Measurements from ENCODE around the gene PACS1.

The PACS1 gene

DNA sequence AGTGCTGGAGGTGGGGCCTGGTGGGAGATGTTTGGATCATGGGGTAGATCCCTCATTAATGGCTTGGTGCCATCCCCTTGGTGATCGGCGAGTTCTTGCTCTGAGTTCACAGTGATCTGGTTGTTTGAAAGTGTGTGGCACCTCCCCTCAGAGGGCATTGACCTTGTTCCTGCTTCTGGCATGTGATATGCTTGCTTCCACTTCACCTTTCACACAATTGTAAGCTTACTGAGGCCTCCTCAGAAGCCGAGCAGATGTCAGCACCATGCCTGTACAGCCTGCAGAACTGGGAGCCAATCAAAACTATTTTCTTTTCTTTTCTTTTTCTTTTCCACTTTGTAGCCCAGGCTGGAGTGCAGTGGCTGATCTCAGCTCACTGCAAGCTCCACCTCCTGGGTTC is 32.7 kb upstream of the PACS1 start:
- DNase-seq (ENCODE audit: insufficient read length, low spot score) (no peak), FAIRE-seq (no peak)
- no peak for TF ChIP-seq PAX5 (IDR thresholded peaks at IDR 0.05; ENCODE audit: insufficient read depth, low read length, severe bottlenecking)
- TF ChIP-seq POU2F2 (IDR thresholded peaks at IDR 0.05; ENCODE audit: low read depth, low read length) = no peak
- TF ChIP-seq TAF1 (IDR thresholded peaks at IDR 0.05; ENCODE audit: low read depth, low read length) = no peak
- no peak for TF ChIP-seq POLR2AphosphoS5 (IDR thresholded peaks at IDR 0.05; ENCODE audit: low read depth, low read length)
- TF ChIP-seq SPI1 (IDR thresholded peaks at IDR 0.05; ENCODE audit: low read depth, low read length) = no peak
- no peak for TF ChIP-seq POLR2A (IDR thresholded peaks at IDR 0.05; ENCODE audit: low read depth, low read length)

DNA sequence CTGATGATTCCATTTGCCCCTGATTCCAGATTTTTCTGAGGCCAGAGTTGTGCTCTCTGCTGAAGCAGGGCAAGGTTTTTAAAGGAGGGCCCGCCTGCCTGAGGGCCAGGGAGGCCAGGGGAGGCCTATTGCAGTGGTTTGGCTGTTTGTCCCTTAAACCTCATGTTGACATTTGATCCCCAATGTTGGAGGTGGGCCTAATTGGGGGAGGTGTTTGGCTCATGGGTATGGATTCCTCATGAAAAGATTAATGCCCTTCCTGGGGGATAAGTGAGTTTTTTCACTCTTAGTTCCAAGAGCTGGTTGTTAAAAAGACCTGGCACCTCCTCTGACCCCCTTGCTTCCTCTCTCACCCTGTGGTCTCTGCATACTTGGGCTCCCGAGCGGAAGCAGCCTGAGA is 30.3 kb upstream of the PACS1 start:
- FAIRE-seq (no peak), DNase-seq (ENCODE audit: insufficient read length, low spot score) (no peak)
- no peak for TF ChIP-seq TAF1 (IDR thresholded peaks at IDR 0.05; ENCODE audit: low read depth, low read length)
- TF ChIP-seq SPI1 (IDR thresholded peaks at IDR 0.05; ENCODE audit: low read depth, low read length) = no peak
- no peak for TF ChIP-seq PAX5 (IDR thresholded peaks at IDR 0.05; ENCODE audit: insufficient read depth, low read length, severe bottlenecking)
- no peak for TF ChIP-seq POU2F2 (IDR thresholded peaks at IDR 0.05; ENCODE audit: low read depth, low read length)
- no peak for TF ChIP-seq POLR2A (IDR thresholded peaks at IDR 0.05; ENCODE audit: low read depth, low read length)
- no peak for TF ChIP-seq POLR2AphosphoS5 (IDR thresholded peaks at IDR 0.05; ENCODE audit: low read depth, low read length)

DNA sequence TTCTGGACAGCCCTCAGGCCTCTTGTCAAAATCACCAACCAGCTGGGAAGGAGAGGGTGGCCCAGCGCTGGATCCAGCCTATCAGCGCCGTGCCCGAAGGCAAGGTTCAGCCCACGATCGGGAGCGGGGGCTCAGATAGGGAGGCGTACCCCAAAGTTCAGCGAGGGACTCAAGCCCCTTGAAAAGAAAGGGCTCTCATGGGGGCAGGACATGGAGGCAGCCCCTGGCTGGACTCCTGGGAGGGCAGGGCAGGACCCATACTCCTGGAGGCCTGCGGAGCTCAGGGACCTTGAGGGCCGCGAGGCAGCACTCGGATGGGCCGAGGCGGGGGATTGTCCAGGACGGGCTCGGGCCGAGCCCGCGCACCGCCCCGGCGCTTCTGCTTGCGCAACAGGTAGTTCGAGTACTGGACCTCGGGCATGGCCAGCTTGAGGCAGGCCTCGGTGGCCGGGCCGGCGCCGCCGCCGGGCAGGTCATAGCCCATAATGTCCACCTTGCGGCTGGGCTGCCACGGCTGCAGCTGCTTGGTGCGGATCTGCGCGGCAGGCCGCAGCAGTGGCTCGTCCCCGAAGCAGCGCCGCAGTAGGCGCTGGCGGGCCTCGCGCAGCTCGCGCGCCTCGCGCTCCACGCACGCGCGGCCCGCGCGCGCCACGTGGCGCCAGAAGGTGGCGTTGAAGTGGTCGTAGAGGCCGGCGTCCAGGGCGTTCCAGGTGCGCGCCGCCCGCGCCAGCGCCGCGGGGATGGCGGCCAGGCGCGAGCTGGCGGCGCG is 27.7 kb upstream of the PACS1 start:
- DNase-seq (ENCODE audit: insufficient read length, low spot score) (no peak), FAIRE-seq (no peak)
- no peak for TF ChIP-seq POLR2AphosphoS5 (IDR thresholded peaks at IDR 0.05; ENCODE audit: low read depth, low read length)
- no peak for TF ChIP-seq TAF1 (IDR thresholded peaks at IDR 0.05; ENCODE audit: low read depth, low read length)

DNA sequence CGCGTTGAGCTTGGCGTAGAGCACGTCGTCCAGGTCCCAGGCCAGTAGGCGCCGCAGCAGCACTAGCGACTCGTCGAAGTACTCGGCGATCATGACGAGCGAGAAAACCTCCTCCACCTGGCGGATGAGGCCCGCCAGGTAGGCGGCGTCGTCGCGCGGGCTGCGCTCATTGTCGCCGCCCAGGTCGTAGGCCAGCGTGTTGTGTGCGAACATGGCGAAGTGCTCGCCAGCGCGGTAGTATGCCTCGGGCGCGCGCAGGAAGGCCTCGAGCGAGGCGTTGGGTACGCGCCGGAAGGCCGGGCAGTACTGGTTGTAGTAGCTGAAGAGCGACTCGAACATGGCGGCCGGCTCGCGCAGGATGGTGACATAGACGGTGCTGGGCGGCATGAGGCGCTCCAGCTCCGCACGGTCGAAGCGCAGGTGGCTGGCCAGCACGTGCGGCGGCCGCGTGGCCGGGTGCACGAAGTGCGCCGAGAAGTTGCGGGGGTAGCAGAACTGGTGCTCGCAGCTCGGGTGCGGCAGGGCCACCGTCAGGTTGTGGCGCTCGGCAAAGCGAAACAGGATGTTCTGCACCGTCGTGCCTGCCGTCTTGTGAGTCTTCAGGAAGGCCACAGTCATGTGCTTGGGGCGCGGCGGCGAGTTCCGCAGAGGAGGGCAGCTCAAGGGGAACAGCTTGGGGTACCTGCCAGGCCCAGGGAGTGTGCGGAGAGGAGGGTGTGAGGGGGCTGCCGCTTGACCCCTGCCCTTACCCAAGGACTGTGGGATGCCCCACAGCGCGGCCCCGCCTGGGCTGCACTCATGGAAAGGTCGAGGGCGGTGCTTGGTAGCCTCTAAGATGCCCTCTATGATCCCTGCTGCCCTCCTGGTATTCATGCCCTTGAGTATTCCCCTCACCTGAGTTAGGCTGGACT is 26.8 kb upstream of the PACS1 start:
- no peak for TF ChIP-seq TAF1 (IDR thresholded peaks at IDR 0.05; ENCODE audit: low read depth, low read length)
- no peak for TF ChIP-seq POLR2A (IDR thresholded peaks at IDR 0.05; ENCODE audit: low read depth, low read length)
- TF ChIP-seq SPI1 (IDR thresholded peaks at IDR 0.05; ENCODE audit: low read depth, low read length) = no peak
- TF ChIP-seq POLR2AphosphoS5 (IDR thresholded peaks at IDR 0.05; ENCODE audit: low read depth, low read length) = no peak
- TF ChIP-seq PAX5 (IDR thresholded peaks at IDR 0.05; ENCODE audit: insufficient read depth, low read length, severe bottlenecking) = no peak
- TF ChIP-seq POU2F2 (IDR thresholded peaks at IDR 0.05; ENCODE audit: low read depth, low read length) = no peak
- FAIRE-seq (no peak), DNase-seq (ENCODE audit: insufficient read length, low spot score) (no peak)

DNA sequence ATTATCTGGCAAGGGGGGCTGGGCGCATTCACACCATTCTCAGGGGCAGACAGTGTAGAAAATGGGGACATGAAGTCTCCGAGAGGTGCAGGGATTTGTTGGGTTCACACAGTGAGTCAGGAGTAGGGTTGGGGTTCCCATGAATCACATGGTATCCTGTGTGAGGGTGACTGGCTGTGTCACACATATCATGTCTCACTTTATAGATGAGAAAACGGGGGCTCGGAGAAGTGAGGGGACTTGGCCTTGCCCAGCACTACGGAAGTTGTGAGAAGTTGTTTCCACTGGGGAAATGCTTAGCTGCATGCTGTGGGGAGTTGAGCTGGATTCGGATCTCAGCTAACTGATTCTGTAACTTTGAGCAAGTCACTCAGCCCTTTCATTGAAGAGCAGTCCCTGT is 25.3 kb upstream of the PACS1 start:
- DNase-seq (ENCODE audit: insufficient read length, low spot score) (no peak), FAIRE-seq (peak; percentile 40)
- TF ChIP-seq TAF1 (IDR thresholded peaks at IDR 0.05; ENCODE audit: low read depth, low read length) (no peak), SPI1 (IDR thresholded peaks at IDR 0.05; ENCODE audit: low read depth, low read length) (no peak), POU2F2 (IDR thresholded peaks at IDR 0.05; ENCODE audit: low read depth, low read length) (no peak), POLR2A (IDR thresholded peaks at IDR 0.05; ENCODE audit: low read depth, low read length) (no peak), PAX5 (IDR thresholded peaks at IDR 0.05; ENCODE audit: insufficient read depth, low read length, severe bottlenecking) (no peak), POLR2AphosphoS5 (IDR thresholded peaks at IDR 0.05; ENCODE audit: low read depth, low read length) (no peak)

DNA sequence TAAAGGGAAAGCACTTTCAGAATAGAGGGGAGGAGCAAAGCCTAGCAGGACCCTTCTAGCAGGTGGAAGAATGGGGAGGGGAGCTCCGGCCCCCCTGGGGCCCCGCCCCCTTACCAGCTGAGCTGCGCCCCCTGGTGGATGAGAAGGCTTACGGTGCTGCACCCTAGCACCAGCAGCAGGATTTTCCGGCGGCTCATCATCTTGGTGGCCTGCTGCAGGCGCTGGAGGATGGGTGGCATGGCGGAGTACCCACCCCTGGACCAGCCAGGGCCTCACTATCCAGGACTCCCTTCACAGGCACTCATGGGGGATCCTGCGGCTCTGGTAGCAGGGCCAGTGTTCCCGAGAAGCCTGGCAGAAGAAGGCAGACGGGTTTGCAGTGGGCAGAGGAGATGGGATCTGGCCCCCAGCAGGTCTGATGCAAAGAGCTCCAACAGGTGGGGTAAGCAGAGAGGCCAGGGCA is 24.9 kb upstream of the PACS1 start:
- peak; percentile 95 for FAIRE-seq
- DNase-seq (ENCODE audit: insufficient read length, low spot score) = peak; percentile 89
- no peak for TF ChIP-seq POLR2A (IDR thresholded peaks at IDR 0.05; ENCODE audit: low read depth, low read length)
- TF ChIP-seq POU2F2 (IDR thresholded peaks at IDR 0.05; ENCODE audit: low read depth, low read length) = no peak
- TF ChIP-seq TAF1 (IDR thresholded peaks at IDR 0.05; ENCODE audit: low read depth, low read length) = no peak
- no peak for TF ChIP-seq PAX5 (IDR thresholded peaks at IDR 0.05; ENCODE audit: insufficient read depth, low read length, severe bottlenecking)
- no peak for TF ChIP-seq SPI1 (IDR thresholded peaks at IDR 0.05; ENCODE audit: low read depth, low read length)
- TF ChIP-seq POLR2AphosphoS5 (IDR thresholded peaks at IDR 0.05; ENCODE audit: low read depth, low read length) = no peak

DNA sequence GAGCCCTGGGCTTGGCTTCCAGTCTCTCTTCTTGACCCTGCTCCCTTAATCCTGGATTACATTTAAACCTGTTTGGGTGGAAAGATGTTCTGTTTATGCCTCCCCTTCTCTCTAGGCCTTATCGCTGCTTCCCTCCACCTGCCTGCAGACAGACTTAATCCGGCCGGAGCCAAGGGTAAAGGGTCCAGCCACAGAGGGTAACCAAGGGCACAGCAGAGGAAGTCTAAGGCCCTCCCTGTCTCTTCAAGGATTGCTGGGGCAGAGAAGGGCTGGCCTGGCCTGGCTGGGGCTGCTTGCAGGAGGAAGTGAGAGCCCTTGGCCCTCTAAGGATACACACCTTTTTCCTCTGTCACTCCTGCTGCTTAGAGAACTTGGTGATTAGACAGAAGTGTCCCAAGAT is 23.2 kb upstream of the PACS1 start:
- DNase-seq (ENCODE audit: insufficient read length, low spot score) (no peak), FAIRE-seq (no peak)
- TF ChIP-seq SPI1 (IDR thresholded peaks at IDR 0.05; ENCODE audit: low read depth, low read length) = peak; percentile 45; the same call in 1 of the 2 replicates
- no peak for TF ChIP-seq TAF1 (IDR thresholded peaks at IDR 0.05; ENCODE audit: low read depth, low read length)
- no peak for TF ChIP-seq POU2F2 (IDR thresholded peaks at IDR 0.05; ENCODE audit: low read depth, low read length)

DNA sequence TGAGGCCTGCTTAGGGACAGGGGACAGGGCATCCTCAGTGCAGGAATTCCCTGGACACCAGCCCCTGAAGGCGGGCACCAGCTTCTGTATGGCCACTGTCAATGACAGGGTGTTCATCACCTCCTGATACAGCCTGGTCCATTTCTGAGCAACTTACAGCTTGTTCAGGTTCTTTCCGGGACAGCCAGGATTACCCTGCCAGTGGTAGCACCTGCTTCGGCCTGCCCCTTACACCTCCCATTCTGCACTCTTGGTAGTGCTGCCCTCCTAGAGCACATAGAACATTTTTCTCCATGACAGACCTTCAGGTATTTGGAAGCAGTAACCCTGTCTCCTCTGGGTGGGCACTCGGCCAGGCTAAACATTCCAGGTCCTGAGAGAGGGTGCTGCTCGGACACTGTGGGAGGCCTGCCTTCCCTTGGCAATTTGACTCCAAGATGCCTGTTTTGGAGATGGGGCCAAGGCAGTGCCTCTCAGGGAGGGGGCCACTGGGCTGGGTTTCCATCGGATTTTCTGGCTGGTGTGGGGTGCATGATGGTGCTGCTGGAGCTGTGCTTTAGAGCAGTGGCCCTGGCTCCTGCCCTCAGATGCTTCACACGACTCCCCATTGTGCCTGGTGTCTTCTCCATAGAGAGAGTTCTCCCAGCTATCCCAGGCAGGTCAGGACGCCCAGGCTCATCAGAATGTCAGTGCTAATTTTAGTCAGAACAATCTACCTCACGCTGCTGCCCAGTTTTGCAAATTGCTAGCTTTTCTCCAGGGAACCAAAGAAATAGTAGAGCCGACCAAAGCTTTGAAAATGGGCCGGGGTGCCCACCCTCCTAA is 22.3 kb upstream of the PACS1 start:
- FAIRE-seq (no peak), DNase-seq (ENCODE audit: insufficient read length, low spot score) (no peak)
- TF ChIP-seq POLR2AphosphoS5 (IDR thresholded peaks at IDR 0.05; ENCODE audit: low read depth, low read length) (no peak), PAX5 (IDR thresholded peaks at IDR 0.05; ENCODE audit: insufficient read depth, low read length, severe bottlenecking) (no peak), SPI1 (IDR thresholded peaks at IDR 0.05; ENCODE audit: low read depth, low read length) (no peak), POLR2A (IDR thresholded peaks at IDR 0.05; ENCODE audit: low read depth, low read length) (no peak), POU2F2 (IDR thresholded peaks at IDR 0.05; ENCODE audit: low read depth, low read length) (no peak), TAF1 (IDR thresholded peaks at IDR 0.05; ENCODE audit: low read depth, low read length) (no peak)

All from GM12891 (cell line).